ENCODE data around the gene POLE4. TPM values are rescaled to one million over a fixed set of nuclear protein-coding genes. Genes with fewer than 3 reads are reported as not detected.

POLE4 gene
- total RNA-seq, 1 experiment from 2014 or later = 25.6 TPM

GRCh38 chr2:74931940-74932339, 26.5 kb upstream of the POLE4 start (continued):
- TF ChIP-seq ATF3 (IDR thresholded peaks at IDR 0.05) (no peak), EZH2 (IDR thresholded peaks at IDR 0.05) (no peak), SP1 (IDR thresholded peaks at IDR 0.05; ENCODE audit: low read depth) (no peak), ZFX (IDR thresholded peaks at IDR 0.05) (no peak)

DNA sequence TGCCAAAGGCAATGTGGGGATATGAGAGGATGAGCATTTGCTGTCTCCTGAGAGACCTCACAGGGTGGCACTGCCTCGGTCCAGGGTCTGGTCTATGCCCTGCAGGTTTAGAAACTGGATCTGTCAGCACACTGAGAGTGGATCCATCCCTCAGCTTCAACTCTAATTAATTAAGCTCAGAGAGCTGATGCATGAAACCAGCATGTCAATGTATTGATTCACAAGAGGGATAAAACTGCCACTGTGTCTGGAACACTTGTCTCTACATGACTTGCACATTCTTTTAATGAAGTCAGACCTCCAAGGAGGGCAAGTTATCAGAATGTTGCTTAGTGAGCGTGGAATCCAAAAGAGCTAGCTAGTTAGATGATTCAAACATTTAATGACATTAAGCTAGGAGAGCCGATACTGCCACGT, 22.5 kb upstream of the POLE4 start:
- no peak overlapping the region for H3K4me3 ChIP-seq (replicated peaks in 1 of 2; ENCODE audit: low read depth in 1 of 2, low read length in 2 of 2)
- no peaks in the 10 kb centered on the region for H3K79me2 ChIP-seq (ENCODE audit: insufficient read depth, low read length)
- no peak overlapping the region for H3K27ac ChIP-seq (ENCODE audit: low read depth, low read length)
- no peaks in the 10 kb centered on the region for H3K36me3 ChIP-seq (ENCODE audit: control insufficient read depth in 1 of 2, insufficient read depth in 2 of 2, low read length in 2 of 2)
- H3K27me3 ChIP-seq (ENCODE audit: insufficient read depth, low read length) = 0 out of 2 replicates have a peak, but pooled peaks cover 18% of the 10 kb centered on the region
- BruUV-seq (replicated peaks) = no TSS peak
- ATAC-seq = no peak
- intact Hi-C loops (cut with micrococcal nuclease) = loop anchor here (10.0 kb wide), 1 partner anchor 119 kb away; no protein-coding TSS in a partner anchor
- TF ChIP-seq CBX3 (IDR thresholded peaks at IDR 0.05; ENCODE audit: low read depth) (no peak), ZFX (IDR thresholded peaks at IDR 0.05) (no peak), MAX (IDR thresholded peaks at IDR 0.05) (no peak), EZH2 (IDR thresholded peaks at IDR 0.05) (no peak), SIN3A (IDR thresholded peaks at IDR 0.05; ENCODE audit: low read depth) (no peak)
- no peaks in the 10 kb centered on the region for H3K4me1 ChIP-seq (ENCODE audit: control insufficient read depth in 1 of 2, insufficient read depth in 2 of 2, low read length in 2 of 2)
- H3K9ac ChIP-seq (ENCODE audit: low read length) = no peak overlapping the region
- H4K20me1 ChIP-seq (ENCODE audit: insufficient read depth) = no peaks in the 10 kb centered on the region
- no peak overlapping the region for H3K4me2 ChIP-seq (ENCODE audit: low read length)
- ChIA-PET POLR2A (no interaction called here), RAD21 (ENCODE audit: low non-redundant PET in 1 of 2, low total read pairs in 2 of 2, uncharacterized antibody in 2 of 2, unreplicated experiment in 2 of 2) (no interaction called here), CTCF (no interaction called here)
- H2AFZ ChIP-seq (ENCODE audit: low read depth, low read length, poor library complexity, severe bottlenecking) = no peak overlapping the region
- no peak for DNase-seq (ENCODE audit: low read depth, low spot score)
- H3K9me3 ChIP-seq (ENCODE audit: control insufficient read depth in 1 of 2, insufficient read depth in 1 of 2, low read depth in 1 of 2, low read length in 2 of 2) = no peaks in the 10 kb centered on the region
- no peaks in the 10 kb centered on the region for H3K9me2 ChIP-seq (ENCODE audit: insufficient read depth)

DNA sequence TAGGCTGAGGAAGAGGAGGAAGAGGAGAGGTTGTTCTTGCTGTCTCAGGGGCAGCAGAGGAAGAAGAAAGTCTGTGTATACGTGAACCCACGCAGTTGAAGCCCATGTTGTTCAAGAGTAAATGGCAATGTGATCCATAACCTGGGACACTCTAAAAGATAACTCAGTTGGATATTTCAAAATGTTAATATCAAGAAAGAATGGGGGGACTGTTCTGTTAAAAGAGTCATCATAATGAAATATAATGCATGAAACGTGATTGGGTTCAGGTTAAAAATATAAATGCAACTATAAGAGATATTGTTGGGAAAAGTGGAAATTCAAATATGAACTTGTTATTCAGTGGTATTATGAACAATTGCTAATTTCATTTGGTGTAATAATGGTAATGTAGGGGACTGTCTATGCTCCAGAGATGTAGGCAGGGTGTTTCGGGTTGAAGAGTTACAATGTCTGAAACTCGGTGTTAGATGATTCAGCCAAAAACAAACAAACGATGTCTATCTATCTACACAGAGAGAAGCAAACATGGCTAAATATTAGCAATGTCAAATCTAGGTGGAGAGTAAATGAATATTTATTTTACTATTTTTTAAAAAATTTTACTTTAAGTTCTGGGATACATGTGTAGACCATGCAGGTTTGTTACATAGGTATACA, 21.1 kb upstream of the POLE4 start:
- H3K9ac ChIP-seq (ENCODE audit: low read length) = no peak overlapping the region
- no peaks in the 10 kb centered on the region for H3K79me2 ChIP-seq (ENCODE audit: insufficient read depth, low read length)
- RAD21 ChIA-PET (ENCODE audit: low non-redundant PET in 1 of 2, low total read pairs in 2 of 2, uncharacterized antibody in 2 of 2, unreplicated experiment in 2 of 2) = no interaction called here
- POLR2A ChIA-PET = no interaction called here
- H3K27me3 ChIP-seq (ENCODE audit: insufficient read depth, low read length) = 0 out of 2 replicates have a peak, but pooled peaks cover 14% of the 10 kb centered on the region
- DNase-seq (ENCODE audit: low read depth, low spot score) (no peak), ATAC-seq (no peak)
- H4K20me1 ChIP-seq (ENCODE audit: insufficient read depth) = no peaks in the 10 kb centered on the region
- no peaks in the 10 kb centered on the region for H3K36me3 ChIP-seq (ENCODE audit: control insufficient read depth in 1 of 2, insufficient read depth in 2 of 2, low read length in 2 of 2)
- no peaks in the 10 kb centered on the region for H3K9me2 ChIP-seq (ENCODE audit: insufficient read depth)
- H3K4me3 ChIP-seq (replicated peaks in 1 of 2; ENCODE audit: low read depth in 1 of 2, low read length in 2 of 2) = no peak overlapping the region
- CTCF ChIA-PET = no interaction called here
- H3K27ac ChIP-seq (ENCODE audit: low read depth, low read length) = no peak overlapping the region
- no peaks in the 10 kb centered on the region for H3K9me3 ChIP-seq (ENCODE audit: control insufficient read depth in 1 of 2, insufficient read depth in 1 of 2, low read depth in 1 of 2, low read length in 2 of 2)
- no TSS peak for BruUV-seq (replicated peaks)
- no peaks in the 10 kb centered on the region for H3K4me1 ChIP-seq (ENCODE audit: control insufficient read depth in 1 of 2, insufficient read depth in 2 of 2, low read length in 2 of 2)
- intact Hi-C loops (cut with micrococcal nuclease) = loop anchor here (10.0 kb wide), 1 partner anchor 117 kb away; no protein-coding TSS in a partner anchor
- H3K4me2 ChIP-seq (ENCODE audit: low read length) = no peak overlapping the region
- H2AFZ ChIP-seq (ENCODE audit: low read depth, low read length, poor library complexity, severe bottlenecking) = no peak overlapping the region
- no peak for TF ChIP-seq EZH2 (IDR thresholded peaks at IDR 0.05)
- TF ChIP-seq CEBPB (IDR thresholded peaks at IDR 0.05; ENCODE audit: low read depth) = no peak
- no peak for TF ChIP-seq ZBTB33 (IDR thresholded peaks at IDR 0.05; ENCODE audit: extremely low read depth, insufficient replicate concordance, low read length)
- TF ChIP-seq SIN3A (IDR thresholded peaks at IDR 0.05; ENCODE audit: low read depth) = no peak
- no peak for TF ChIP-seq FOSL1 (IDR thresholded peaks at IDR 0.05; ENCODE audit: low read depth)
- no peak for TF ChIP-seq SRF (IDR thresholded peaks at IDR 0.05; ENCODE audit: low read depth)
- no peak for TF ChIP-seq REST (IDR thresholded peaks at IDR 0.05; ENCODE audit: low read depth)
- TF ChIP-seq ATF3 (IDR thresholded peaks at IDR 0.05) = no peak
